B cell (primary cell): Measurements from ENCODE around the gene RSPRY1.

Source experiments
- EZH2 ChIP-seq: IDR thresholded peaks from 2 replicates; pipeline ENCODE4 v1.6.1; 2012; ENCODE audit warnings: borderline replicate concordance, low read depth, mild to moderate bottlenecking, moderate library complexity, low read length; ENCODE audit not compliant: insufficient read depth, poor library complexity, severe bottlenecking
- TF ChIP-seq, protein P1 (sequence below): fragments of 200-600 bp; IDR thresholded peaks from one replicate; pipeline ENCODE4 v1.8.0; 2022; ENCODE audit warnings: antibody characterized with exemption, mild to moderate bottlenecking

DNA sequence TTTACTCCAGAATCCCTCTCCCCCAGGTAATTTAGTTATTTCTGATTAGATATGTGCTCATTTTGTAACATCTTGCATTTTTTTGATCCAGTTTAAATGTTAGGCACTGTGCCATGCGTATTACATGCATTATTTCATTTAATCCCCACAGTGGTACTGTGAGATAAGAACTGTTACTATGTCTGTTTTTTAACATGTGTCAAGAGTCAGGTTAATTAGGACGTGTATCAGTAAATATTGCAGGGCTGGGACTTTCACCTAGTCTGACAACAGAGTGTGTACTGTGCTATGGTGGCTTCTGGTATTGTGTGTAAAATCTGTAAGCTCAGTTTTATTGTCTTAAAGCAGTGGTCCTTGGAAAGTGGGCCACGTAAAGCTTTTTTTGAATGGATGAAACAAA, 10.6 kb downstream of the RSPRY1 start:
- TF ChIP-seq EZH2, result no peak
- TF ChIP-seq, protein P1, sequence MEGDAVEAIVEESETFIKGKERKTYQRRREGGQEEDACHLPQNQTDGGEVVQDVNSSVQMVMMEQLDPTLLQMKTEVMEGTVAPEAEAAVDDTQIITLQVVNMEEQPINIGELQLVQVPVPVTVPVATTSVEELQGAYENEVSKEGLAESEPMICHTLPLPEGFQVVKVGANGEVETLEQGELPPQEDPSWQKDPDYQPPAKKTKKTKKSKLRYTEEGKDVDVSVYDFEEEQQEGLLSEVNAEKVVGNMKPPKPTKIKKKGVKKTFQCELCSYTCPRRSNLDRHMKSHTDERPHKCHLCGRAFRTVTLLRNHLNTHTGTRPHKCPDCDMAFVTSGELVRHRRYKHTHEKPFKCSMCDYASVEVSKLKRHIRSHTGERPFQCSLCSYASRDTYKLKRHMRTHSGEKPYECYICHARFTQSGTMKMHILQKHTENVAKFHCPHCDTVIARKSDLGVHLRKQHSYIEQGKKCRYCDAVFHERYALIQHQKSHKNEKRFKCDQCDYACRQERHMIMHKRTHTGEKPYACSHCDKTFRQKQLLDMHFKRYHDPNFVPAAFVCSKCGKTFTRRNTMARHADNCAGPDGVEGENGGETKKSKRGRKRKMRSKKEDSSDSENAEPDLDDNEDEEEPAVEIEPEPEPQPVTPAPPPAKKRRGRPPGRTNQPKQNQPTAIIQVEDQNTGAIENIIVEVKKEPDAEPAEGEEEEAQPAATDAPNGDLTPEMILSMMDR, result no peak
